OCI-LY7 (cell line): Measurements from ENCODE around the gene ARHGAP28. TPM values are rescaled to one million over a fixed set of nuclear protein-coding genes. Genes with fewer than 3 reads are reported as not detected.

Experiments used
- BruUV-seq: library from RNA; stranded (reverse); fragments of 400-500 nt; replicated peaks from 2 replicates; lab custom pipeline; 2021; lab: Mats Ljungman, UMichigan
- CTCF ChIA-PET: fragments of 300-600 bp; sonication (Branson Sonifier 250); formaldehyde crosslinking; loops from one replicate; lab custom pipeline; 2022; ENCODE audit warnings: antibody characterized with exemption; ENCODE audit not compliant: unreplicated experiment; lab: Charles Lee
- POLR2A ChIA-PET: fragments of 300-600 bp; sonication (Branson Sonifier 250); formaldehyde crosslinking; loops from one replicate; lab custom pipeline; 2022; ENCODE audit warnings: antibody characterized with exemption; lab: Charles Lee
- DNase-seq: peaks from one replicate; pipeline ENCODE4 v3.0.0-alpha.2; 2015; ENCODE audit warnings: low spot score
- H2AFZ ChIP-seq: fragments of 200-600 bp; sonication (generic), shearing (Covaris generic); 2 replicates; pipeline ENCODE4 v1.6.1; 2014; ENCODE audit warnings: mild to moderate bottlenecking, antibody characterized with exemption, low read length, moderate library complexity
- H3K27ac ChIP-seq: fragments of 200-600 bp; sonication (generic); 2 replicates; pipeline ENCODE4 v1.5.1; 2014; ENCODE audit warnings: mixed run types, low read depth, mild to moderate bottlenecking, moderate library complexity, low read length, inconsistent platforms; ENCODE audit not compliant: poor library complexity, severe bottlenecking
- H3K36me3 ChIP-seq: fragments of 200-600 bp; sonication (generic); 2 replicates; pipeline ENCODE4 v1.6.1; 2014; ENCODE audit warnings: mild to moderate bottlenecking, antibody characterized with exemption, low read length, moderate library complexity, mixed read lengths; ENCODE audit not compliant: insufficient read depth
- H3K4me1 ChIP-seq: fragments of 200-600 bp; sonication (generic); 2 replicates; pipeline ENCODE4 v1.5.1; 2014; ENCODE audit warnings: mild to moderate bottlenecking, low read length; ENCODE audit not compliant: insufficient read depth, poor library complexity, severe bottlenecking
- H3K4me2 ChIP-seq: fragments of 200-600 bp; sonication (generic); 2 replicates; pipeline ENCODE4 v1.6.1; 2014; ENCODE audit warnings: mild to moderate bottlenecking, low read length
- H3K4me3 ChIP-seq: fragments of 200-600 bp; sonication (generic); 2 replicates; pipeline ENCODE4 v1.5.1; 2014; ENCODE audit warnings: mild to moderate bottlenecking, low read depth, low read length; ENCODE audit not compliant: poor library complexity, severe bottlenecking
- H3K79me2 ChIP-seq: fragments of 200-600 bp; sonication (generic); 2 replicates; pipeline ENCODE4 v1.6.1; 2016; ENCODE audit warnings: low read depth, mild to moderate bottlenecking, low read length, moderate library complexity, mixed read lengths; ENCODE audit not compliant: insufficient read depth
- H3K9me2 ChIP-seq: fragments of 200-600 bp; sonication (generic); 2 replicates; pipeline ENCODE4 v1.6.1; 2016; ENCODE audit warnings: mild to moderate bottlenecking, low read length, mixed read lengths; ENCODE audit not compliant: insufficient read depth
- H3K9me3 ChIP-seq: fragments of 200-600 bp; sonication (generic); 2 replicates; pipeline ENCODE4 v1.6.1; 2014; ENCODE audit warnings: mild to moderate bottlenecking, mixed run types, low read length, mixed read lengths
- H4K20me1 ChIP-seq: fragments of 200-600 bp; sonication (generic); 2 replicates; pipeline ENCODE4 v1.6.1; 2014; ENCODE audit warnings: mild to moderate bottlenecking, antibody characterized with exemption, low read length, moderate library complexity, mixed read lengths; ENCODE audit not compliant: insufficient read depth
- EZH2phosphoT487 ChIP-seq: fragments of 200-600 bp; sonication (generic); IDR thresholded peaks from 2 replicates; pipeline ENCODE4 v1.6.1; 2018; ENCODE audit warnings: low read depth, borderline replicate concordance, mild to moderate bottlenecking, mixed run types, antibody characterized with exemption, low read length, moderate library complexity, mixed read lengths
- intact Hi-C: fragments of 100-400 bp; cut with micrococcal nuclease; formaldehyde crosslinking; loops from one replicate; pipeline ENCODE4 v1.10.0; 2022; ENCODE audit not compliant: unreplicated experiment
- total RNA-seq, 2 experiments: library from RNA; depleted of rRNA in 1 of 2; stranded (reverse); fragments of >200 nt in 1 of 2; shearing (Covaris generic) in 1 of 2; gene quantifications; 2 replicates each; pipeline ENCODE4 v1.2.3, GENCODE V29; 2014 to 2022
- TF ChIP-seq, protein P1 (sequence below): fragments of 200-600 bp; sonication (generic); conservative IDR thresholded peaks from 2 replicates; pipeline ENCODE4 v1.5.1; 2014; ENCODE audit warnings: mild to moderate bottlenecking, antibody characterized with exemption, low read length, moderate library complexity, mixed read lengths

Gene ARHGAP28
- total RNA-seq, 2 experiments from 2014 or later, result not detected

DNA sequence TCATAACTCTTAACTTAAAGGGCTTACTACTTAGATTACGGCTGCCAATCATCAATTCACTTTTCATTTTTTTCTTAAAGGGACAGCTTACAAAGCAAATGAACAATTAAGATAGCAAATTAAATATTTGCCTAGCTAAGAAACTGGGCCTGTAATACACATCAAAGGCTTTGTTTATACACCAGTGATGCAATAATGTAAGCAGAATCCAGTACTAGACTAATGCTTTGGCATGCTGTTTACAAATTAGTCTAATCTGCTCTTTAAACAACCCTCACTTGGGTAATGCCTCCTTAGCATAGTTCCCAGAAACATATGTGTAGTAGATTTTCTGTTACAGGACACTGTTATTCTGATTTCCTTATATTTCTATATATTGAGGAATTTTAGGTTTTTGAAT, 105.8 kb downstream of the ARHGAP28 start:
- Histone ChIP-seq H3K79me2 (no peaks in the 10 kb centered on the region), H4K20me1 (no peaks in the 10 kb centered on the region), H3K4me1 (no peaks in the 10 kb centered on the region), H3K4me2 (no peak overlapping the region), H3K27ac (no peak overlapping the region), H3K4me3 (no peak overlapping the region), H3K36me3 (no peaks in the 10 kb centered on the region), H3K9me2 (no peaks in the 10 kb centered on the region), H2AFZ (no peak overlapping the region), H3K9me3 (no peaks in the 10 kb centered on the region)
- no peak for TF ChIP-seq EZH2phosphoT487
- TF ChIP-seq, protein P1, sequence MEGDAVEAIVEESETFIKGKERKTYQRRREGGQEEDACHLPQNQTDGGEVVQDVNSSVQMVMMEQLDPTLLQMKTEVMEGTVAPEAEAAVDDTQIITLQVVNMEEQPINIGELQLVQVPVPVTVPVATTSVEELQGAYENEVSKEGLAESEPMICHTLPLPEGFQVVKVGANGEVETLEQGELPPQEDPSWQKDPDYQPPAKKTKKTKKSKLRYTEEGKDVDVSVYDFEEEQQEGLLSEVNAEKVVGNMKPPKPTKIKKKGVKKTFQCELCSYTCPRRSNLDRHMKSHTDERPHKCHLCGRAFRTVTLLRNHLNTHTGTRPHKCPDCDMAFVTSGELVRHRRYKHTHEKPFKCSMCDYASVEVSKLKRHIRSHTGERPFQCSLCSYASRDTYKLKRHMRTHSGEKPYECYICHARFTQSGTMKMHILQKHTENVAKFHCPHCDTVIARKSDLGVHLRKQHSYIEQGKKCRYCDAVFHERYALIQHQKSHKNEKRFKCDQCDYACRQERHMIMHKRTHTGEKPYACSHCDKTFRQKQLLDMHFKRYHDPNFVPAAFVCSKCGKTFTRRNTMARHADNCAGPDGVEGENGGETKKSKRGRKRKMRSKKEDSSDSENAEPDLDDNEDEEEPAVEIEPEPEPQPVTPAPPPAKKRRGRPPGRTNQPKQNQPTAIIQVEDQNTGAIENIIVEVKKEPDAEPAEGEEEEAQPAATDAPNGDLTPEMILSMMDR, result no peak
- ChIA-PET POLR2A (no interaction called here), CTCF (no interaction called here)
- BruUV-seq, result no TSS peak
- intact Hi-C loops, result no loop called here
- no peak for DNase-seq

DNA sequence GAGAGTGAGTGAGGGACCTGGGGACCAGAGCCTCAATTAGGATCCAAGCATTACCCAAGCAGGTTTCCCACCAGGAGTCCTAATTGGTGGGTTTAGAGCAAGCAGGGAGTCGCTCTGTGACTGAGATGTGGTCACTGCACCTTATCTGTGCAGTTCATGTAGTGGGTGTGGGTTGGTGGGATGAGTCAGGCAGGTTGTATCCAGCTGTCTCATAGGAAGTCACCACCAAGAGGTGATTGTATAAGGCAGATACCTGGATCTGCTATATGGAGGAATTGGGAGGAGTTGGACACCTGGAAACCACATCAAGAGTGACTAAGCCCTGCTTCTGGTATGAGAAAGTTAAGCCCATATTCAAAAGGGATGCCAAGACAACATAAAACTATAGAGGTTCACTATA, 106.8 kb downstream of the ARHGAP28 start:
- TF ChIP-seq EZH2phosphoT487, result no peak
- TF ChIP-seq, protein P1, result no peak
- no peak overlapping the region for H3K4me3 ChIP-seq
- H3K4me2 ChIP-seq, result no peak overlapping the region
- DNase-seq, result no peak
- H4K20me1 ChIP-seq, result no peaks in the 10 kb centered on the region
- BruUV-seq, result no TSS peak
- H3K79me2 ChIP-seq, result no peaks in the 10 kb centered on the region
- no peaks in the 10 kb centered on the region for H3K36me3 ChIP-seq
- CTCF ChIA-PET, result no interaction called here
- H3K4me1 ChIP-seq, result no peaks in the 10 kb centered on the region
- H3K9me3 ChIP-seq, result no peaks in the 10 kb centered on the region
- POLR2A ChIA-PET, result no interaction called here
- H3K9me2 ChIP-seq, result no peaks in the 10 kb centered on the region
- H2AFZ ChIP-seq, result no peak overlapping the region
- no peak overlapping the region for H3K27ac ChIP-seq
- intact Hi-C loops, result no loop called here

DNA sequence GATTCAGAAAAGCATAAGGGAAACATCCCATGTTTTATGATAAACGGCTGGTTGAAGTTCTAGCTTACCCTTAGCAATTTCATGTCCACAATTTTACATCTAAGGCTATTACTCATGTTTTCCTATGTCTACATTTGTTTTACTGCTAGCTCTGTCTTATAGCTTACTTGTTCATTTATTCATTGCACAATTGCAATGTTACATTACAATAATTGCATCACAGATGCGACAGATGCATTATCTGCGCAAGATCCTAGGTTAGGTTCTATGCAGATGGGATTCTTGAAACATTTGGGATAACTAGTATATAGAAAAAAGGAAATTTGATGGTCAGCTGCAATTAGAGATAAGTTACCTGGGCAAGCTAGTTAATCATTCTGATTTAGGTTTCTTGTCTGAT, 108.4 kb downstream of the ARHGAP28 start:
- Histone ChIP-seq H3K9me2 (no peaks in the 10 kb centered on the region), H2AFZ (no peak overlapping the region), H3K36me3 (no peaks in the 10 kb centered on the region), H3K4me1 (no peaks in the 10 kb centered on the region), H3K4me2 (no peak overlapping the region), H3K4me3 (no peak overlapping the region), H4K20me1 (no peaks in the 10 kb centered on the region), H3K9me3 (no peaks in the 10 kb centered on the region), H3K27ac (no peak overlapping the region), H3K79me2 (no peaks in the 10 kb centered on the region)
- TF ChIP-seq, protein P1, result no peak
- TF ChIP-seq EZH2phosphoT487, result no peak
- ChIA-PET POLR2A (no interaction called here), CTCF (no interaction called here)
- DNase-seq, result no peak
- no TSS peak for BruUV-seq
- intact Hi-C loops, result no loop called here
